Activated CD4-positive, alpha-beta T cell treated with anti-CD3 and anti-CD28 coated beads, Interleukin-2, amount 10 ng/mL, durations not matched to agents 7 days and 5 days (primary cell): ENCODE data around the gene JAK1. TPM values are rescaled to one million over a fixed set of nuclear protein-coding genes. Genes with fewer than 3 reads are reported as not detected.
"Not testable (repeated sequence)": the region's sequence is repeated elsewhere in the genome, so short reads cannot be mapped to it uniquely, and the experiment has no call there.

ENCODE experiments used
- CTCF ChIA-PET: fragments of 350-600 bp; sonication (Branson Sonifier 250); formaldehyde crosslinking; loops from one replicate; lab custom pipeline; 2021; ENCODE audit warnings: antibody characterized with exemption; lab: Charles Lee
- POLR2A ChIA-PET: fragments of 350-600 bp; sonication (Branson Sonifier 250); formaldehyde crosslinking; loops from one replicate; lab custom pipeline; 2021; ENCODE audit warnings: antibody characterized with exemption; lab: Charles Lee
- DNase-seq: peaks from one replicate; pipeline ENCODE4 v3.0.0-alpha.2; 2020
- H3K27ac Mint-ChIP-seq: one replicate; pipeline ENCODE4 v1.8.0; 2021; ENCODE audit warnings: mild to moderate bottlenecking, moderate library complexity, mixed read lengths
- H3K27me3 Mint-ChIP-seq: one replicate; pipeline ENCODE4 v1.8.0; 2021; ENCODE audit warnings: mixed read lengths
- H3K36me3 Mint-ChIP-seq: one replicate; pipeline ENCODE4 v1.8.0; 2021; ENCODE audit warnings: low read depth, mixed read lengths
- H3K4me1 Mint-ChIP-seq: one replicate; pipeline ENCODE4 v1.8.0; 2021; ENCODE audit warnings: mixed read lengths
- H3K4me3 Mint-ChIP-seq: one replicate; pipeline ENCODE4 v1.8.0; 2021; ENCODE audit warnings: mild to moderate bottlenecking, moderate library complexity, mixed read lengths
- H3K9me3 Mint-ChIP-seq: one replicate; pipeline ENCODE4 v1.8.0; 2021; ENCODE audit warnings: mixed read lengths
- total RNA-seq, 2 experiments: library from RNA; stranded (reverse); gene quantifications; one replicate each; pipeline ENCODE4 v1.2.3, GENCODE V29; 2021

The JAK1 gene
- total RNA-seq, 2 experiments from 2014 or later: 198 to 212 TPM

GRCh38 chr1:64925594-64925993 is 40.8 kb downstream of the JAK1 start:
- peaks cover 89% of the 10 kb centered on the region for H3K4me1 Mint-ChIP-seq
- no peak overlapping the region for H3K4me3 Mint-ChIP-seq
- peaks cover under 1% of the 10 kb centered on the region for H3K9me3 Mint-ChIP-seq
- H3K27me3 Mint-ChIP-seq: no peaks in the 10 kb centered on the region
- no peak overlapping the region for H3K27ac Mint-ChIP-seq
- ChIA-PET POLR2A (no interaction called here), CTCF (no interaction called here)
- no peak for DNase-seq
- H3K36me3 Mint-ChIP-seq: peaks cover 35% of the 10 kb centered on the region

GRCh38 chr1:64923294-64923718 is 43.0 kb downstream of the JAK1 start:
- Mint-ChIP-seq H3K27me3 (no peaks in the 10 kb centered on the region), H3K9me3 (no peaks in the 10 kb centered on the region), H3K27ac (peak overlapping the region; percentile 38), H3K4me3 (peak overlapping the region; percentile 4), H3K4me1 (peaks cover 74% of the 10 kb centered on the region), H3K36me3 (peaks cover 37% of the 10 kb centered on the region)
- ChIA-PET CTCF (no interaction called here), POLR2A (no interaction called here)
- DNase-seq: peak; percentile 45

GRCh38 chr1:64922336-64922735 is 44.0 kb downstream of the JAK1 start:
- peaks cover 34% of the 10 kb centered on the region for H3K36me3 Mint-ChIP-seq
- H3K27ac Mint-ChIP-seq: no peak overlapping the region
- H3K4me1 Mint-ChIP-seq: peaks cover 78% of the 10 kb centered on the region
- ChIA-PET POLR2A (interaction anchor here (0.7 kb wide), 1 partner anchor 32 kb away, joined by 6 read pairs; no protein-coding TSS in a partner anchor), CTCF (interaction anchor here (0.7 to 1.8 kb wide), 4 partner anchors 16 to 38 kb away, joined by 3 to 4 read pairs (median 4); no protein-coding TSS in a partner anchor)
- no peak for DNase-seq
- H3K9me3 Mint-ChIP-seq: no peaks in the 10 kb centered on the region
- H3K27me3 Mint-ChIP-seq: no peaks in the 10 kb centered on the region
- H3K4me3 Mint-ChIP-seq: no peak overlapping the region

GRCh38 chr1:64921771-64922170 is 44.6 kb downstream of the JAK1 start:
- no peaks in the 10 kb centered on the region for H3K27me3 Mint-ChIP-seq
- no peak overlapping the region for H3K4me3 Mint-ChIP-seq
- peaks cover 32% of the 10 kb centered on the region for H3K36me3 Mint-ChIP-seq
- no peak for DNase-seq
- peaks cover 78% of the 10 kb centered on the region for H3K4me1 Mint-ChIP-seq
- POLR2A ChIA-PET: interaction anchor here (0.7 kb wide), 1 partner anchor 31 kb away, joined by 6 read pairs; no protein-coding TSS in a partner anchor
- H3K9me3 Mint-ChIP-seq: no peaks in the 10 kb centered on the region
- CTCF ChIA-PET: interaction anchor here (0.7 to 1.8 kb wide), 3 partner anchors 15 to 39 kb away, joined by 4 read pairs; no protein-coding TSS in a partner anchor
- H3K27ac Mint-ChIP-seq: no peak overlapping the region

GRCh38 chr1:64920941-64921589 is 45.3 kb downstream of the JAK1 start:
- Mint-ChIP-seq H3K36me3 (peaks cover 28% of the 10 kb centered on the region), H3K4me3 (no peak overlapping the region), H3K27me3 (no peaks in the 10 kb centered on the region), H3K9me3 (no peaks in the 10 kb centered on the region), H3K27ac (no peak overlapping the region), H3K4me1 (peaks cover 74% of the 10 kb centered on the region)
- no peak for DNase-seq
- CTCF ChIA-PET: interaction anchor here (1.8 kb wide), 1 partner anchor 40 kb away, joined by 4 read pairs; no protein-coding TSS in a partner anchor
- POLR2A ChIA-PET: no interaction called here

GRCh38 chr1:64919120-64919519 is 47.2 kb downstream of the JAK1 start:
- CTCF ChIA-PET, POLR2A ChIA-PET, H3K27me3 Mint-ChIP-seq, H3K27ac Mint-ChIP-seq, H3K4me3 Mint-ChIP-seq, DNase-seq, H3K9me3 Mint-ChIP-seq: not testable (repeated sequence)
- Mint-ChIP-seq H3K36me3 (peaks cover 16% of the 10 kb centered on the region), H3K4me1 (peaks cover 59% of the 10 kb centered on the region)

- no peak for DNase-seq
- Mint-ChIP-seq H3K27ac (no peak overlapping the region), H3K4me3 (no peak overlapping the region), H3K36me3 (peaks cover 18% of the 10 kb centered on the region), H3K27me3 (no peaks in the 10 kb centered on the region), H3K4me1 (peaks cover 58% of the 10 kb centered on the region), H3K9me3 (no peaks in the 10 kb centered on the region)
- ChIA-PET POLR2A (interaction anchor here (0.6 kb wide), 1 partner anchor 49 kb away, joined by 9 read pairs; the partner anchor contains the start of gene JAK1), CTCF (interaction anchor here (0.5 kb wide), 1 partner anchor 40 kb away, joined by 10 read pairs; no protein-coding TSS in a partner anchor)
Observed at GRCh38 chr1:64917907-64918306, 48.4 kb downstream of the JAK1 start.

GRCh38 chr1:64917328-64917861 is 49.0 kb downstream of the JAK1 start:
- Mint-ChIP-seq H3K4me1 (peaks cover 54% of the 10 kb centered on the region), H3K27ac (no peak overlapping the region), H3K27me3 (no peaks in the 10 kb centered on the region)

GRCh38 chr1:64915381-64916274 is 50.7 kb downstream of the JAK1 start:
- Mint-ChIP-seq H3K36me3 (peaks cover 18% of the 10 kb centered on the region), H3K9me3 (no peaks in the 10 kb centered on the region), H3K27ac (no peak overlapping the region), H3K4me1 (peaks cover 50% of the 10 kb centered on the region), H3K27me3 (no peaks in the 10 kb centered on the region), H3K4me3 (no peak overlapping the region)
- ChIA-PET POLR2A (no interaction called here), CTCF (no interaction called here)
- no peak for DNase-seq

More at GRCh38 chr1:64917328-64917861, 49.0 kb downstream of the JAK1 start:
- no peak for DNase-seq
- H3K36me3 Mint-ChIP-seq: peaks cover 18% of the 10 kb centered on the region
- no peak overlapping the region for H3K4me3 Mint-ChIP-seq
- ChIA-PET CTCF (no interaction called here), POLR2A (no interaction called here)
- no peaks in the 10 kb centered on the region for H3K9me3 Mint-ChIP-seq

GRCh38 chr1:64913361-64914015 is 52.9 kb downstream of the JAK1 start:
- Mint-ChIP-seq H3K36me3 (peaks cover 9% of the 10 kb centered on the region), H3K4me3 (no peak overlapping the region), H3K27ac (peak overlapping the region; percentile 43), H3K27me3 (no peaks in the 10 kb centered on the region), H3K9me3 (no peaks in the 10 kb centered on the region), H3K4me1 (peaks cover 53% of the 10 kb centered on the region)
- DNase-seq: no peak
- ChIA-PET POLR2A (no interaction called here), CTCF (no interaction called here)

GRCh38 chr1:64912191-64912590 is 54.2 kb downstream of the JAK1 start:
- Mint-ChIP-seq H3K36me3 (peaks cover 9% of the 10 kb centered on the region), H3K4me3 (no peak overlapping the region), H3K27ac (no peak overlapping the region), H3K9me3 (no peaks in the 10 kb centered on the region), H3K27me3 (no peaks in the 10 kb centered on the region), H3K4me1 (peaks cover 52% of the 10 kb centered on the region)
- POLR2A ChIA-PET: interaction anchor here (0.6 kb wide), 1 partner anchor 91 kb away, joined by 3 read pairs; no protein-coding TSS in a partner anchor
- CTCF ChIA-PET: interaction anchor here (0.6 kb wide), 1 partner anchor 184 kb away, joined by 4 read pairs; no protein-coding TSS in a partner anchor
- DNase-seq: no peak

GRCh38 chr1:64911326-64911725 is 55.0 kb downstream of the JAK1 start:
- no peaks in the 10 kb centered on the region for H3K27me3 Mint-ChIP-seq
- peaks cover 5% of the 10 kb centered on the region for H3K36me3 Mint-ChIP-seq
- H3K4me1 Mint-ChIP-seq: peaks cover 52% of the 10 kb centered on the region
- POLR2A ChIA-PET: no interaction called here
- no peaks in the 10 kb centered on the region for H3K9me3 Mint-ChIP-seq
- DNase-seq: no peak
- no peak overlapping the region for H3K27ac Mint-ChIP-seq
- no peak overlapping the region for H3K4me3 Mint-ChIP-seq
- CTCF ChIA-PET: interaction anchor here (0.6 kb wide), 1 partner anchor 185 kb away, joined by 4 read pairs; no protein-coding TSS in a partner anchor
